Measurements from ENCODE around the gene ELOVL4.

The ELOVL4 gene

DNA sequence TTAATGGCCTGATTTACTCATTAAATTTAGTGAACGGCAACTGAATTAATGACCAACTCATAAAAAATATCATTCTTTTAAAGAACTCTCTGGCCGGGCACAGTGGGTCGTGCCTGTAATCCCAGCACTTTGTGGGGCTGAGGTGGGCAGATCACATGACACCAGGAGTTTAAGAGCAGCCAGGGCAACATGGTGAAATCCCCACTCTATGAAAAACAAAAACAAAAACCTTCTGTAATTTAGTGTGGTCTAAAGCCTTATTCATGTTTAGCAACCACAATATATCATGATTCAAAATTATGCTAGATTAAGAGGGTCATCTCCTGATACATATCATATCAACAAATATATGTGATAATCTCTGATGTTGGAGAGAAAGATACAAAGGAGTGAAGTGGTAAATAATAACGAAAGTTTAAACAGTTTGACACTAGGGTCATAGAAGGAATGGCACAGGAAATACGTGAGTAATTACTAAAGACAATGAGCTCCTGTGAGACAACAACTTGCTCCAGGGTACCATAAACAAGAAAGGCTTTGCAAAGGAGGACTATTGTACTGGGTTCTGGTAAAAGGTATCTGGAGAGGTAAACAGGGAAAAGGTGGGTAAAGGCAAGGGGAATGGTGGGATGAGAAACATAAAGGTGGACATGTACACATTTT lies 5.7 kb downstream of the ELOVL4 start:
- 58% methylated on average over 5 of the region's 5 CpGs for WGBS
- Histone ChIP-seq H3K79me1 (replicated peaks; ENCODE audit: low read length, poor library complexity, severe bottlenecking) (peaks cover 7% of the 10 kb centered on the region), H4K91ac (ENCODE audit: low read length) (no peak overlapping the region), H3K14ac (ENCODE audit: low read length in 2 of 2) (no peak overlapping the region), H4K8ac (ENCODE audit: low read length) (no peak overlapping the region), H3K27me3 (ENCODE audit: control insufficient read depth in 1 of 2, insufficient read depth in 1 of 2, low read length in 2 of 2) (no peaks in the 10 kb centered on the region), H3K4me2 (ENCODE audit: low read length, poor library complexity, severe bottlenecking) (no peak overlapping the region), H3K4ac (ENCODE audit: low read depth in 1 of 2, low read length in 2 of 2) (no peak overlapping the region), H2BK120ac (ENCODE audit: low read depth, low read length) (no peak overlapping the region), H3K23ac (ENCODE audit: low read length in 2 of 2) (no peak overlapping the region), H3K36me3 (ENCODE audit: control insufficient read depth in 1 of 2, insufficient read depth in 2 of 2, low read depth in 1 of 2, low read length in 2 of 2) (no peaks in the 10 kb centered on the region), H2AFZ (ENCODE audit: low read depth, low read length) (no peak overlapping the region), H2BK12ac (ENCODE audit: low read length in 2 of 2) (no peak overlapping the region), H2BK5ac (ENCODE audit: low read depth, low read length, poor library complexity, severe bottlenecking) (no peak overlapping the region), H3K27ac (ENCODE audit: low read length, poor library complexity, severe bottlenecking) (no peak overlapping the region), H3K9me3 (ENCODE audit: control insufficient read depth, low read length) (no peaks in the 10 kb centered on the region), H2AK5ac (ENCODE audit: low read length, severe bottlenecking) (no peak overlapping the region), H3K18ac (ENCODE audit: low read depth in 1 of 2, low read length in 2 of 2) (no peak overlapping the region), H3K9ac (ENCODE audit: low read length) (no peak overlapping the region), H2BK15ac (ENCODE audit: low read depth, poor library complexity, severe bottlenecking) (no peak overlapping the region), H3K4me3 (ENCODE audit: insufficient read depth in 1 of 2, low read depth in 1 of 2, low read length in 2 of 2) (no peak overlapping the region), H3K4me1 (ENCODE audit: control insufficient read depth, insufficient read depth, low read depth, low read length) (peaks cover 2% of the 10 kb centered on the region)
- DNase-seq, result peak; percentile 17

DNA sequence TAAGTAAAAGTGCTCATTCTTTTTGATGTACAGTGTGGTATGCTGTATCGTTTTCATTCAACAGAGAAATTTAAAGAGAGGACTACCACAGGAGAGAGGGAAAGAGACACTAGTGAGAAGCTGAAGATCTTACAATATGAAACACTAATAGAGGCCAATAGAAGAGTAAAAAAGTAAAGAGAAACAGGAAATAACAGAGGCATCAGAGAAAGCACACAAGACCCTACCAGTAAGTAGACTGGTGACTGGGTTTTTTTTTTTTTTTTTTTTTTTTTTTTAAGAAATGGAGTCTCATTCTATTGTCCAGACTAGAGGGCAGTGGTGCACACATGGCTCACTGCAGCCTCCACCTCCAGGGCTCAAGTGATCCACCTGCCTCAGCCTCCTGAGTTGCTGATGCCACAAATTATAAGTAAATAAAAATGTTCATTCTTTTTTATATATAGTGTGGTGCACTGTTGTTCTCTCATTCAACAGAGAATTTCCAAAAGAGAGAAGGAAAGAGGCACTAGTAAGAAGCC lies 18.8 kb downstream of the ELOVL4 start:
- WGBS, result 100% methylated on average over 1 of the region's 1 CpG
- Histone ChIP-seq H4K8ac (ENCODE audit: low read length) (no peak overlapping the region), H4K91ac (ENCODE audit: low read length) (no peak overlapping the region), H3K27ac (ENCODE audit: low read length, poor library complexity, severe bottlenecking) (no peak overlapping the region), H3K4ac (ENCODE audit: low read depth in 1 of 2, low read length in 2 of 2) (no peak overlapping the region), H2BK120ac (ENCODE audit: low read depth, low read length) (no peak overlapping the region), H3K27me3 (ENCODE audit: control insufficient read depth in 1 of 2, insufficient read depth in 1 of 2, low read length in 2 of 2) (no peaks in the 10 kb centered on the region), H2BK15ac (ENCODE audit: low read depth, poor library complexity, severe bottlenecking) (no peak overlapping the region), H3K9me3 (ENCODE audit: control insufficient read depth, low read length) (no peaks in the 10 kb centered on the region), H2AK5ac (ENCODE audit: low read length, severe bottlenecking) (no peak overlapping the region), H2BK5ac (ENCODE audit: low read depth, low read length, poor library complexity, severe bottlenecking) (no peak overlapping the region), H3K14ac (ENCODE audit: low read length in 2 of 2) (no peak overlapping the region), H2BK12ac (ENCODE audit: low read length in 2 of 2) (no peak overlapping the region), H3K4me1 (ENCODE audit: control insufficient read depth, insufficient read depth, low read depth, low read length) (no peaks in the 10 kb centered on the region), H3K4me2 (ENCODE audit: low read length, poor library complexity, severe bottlenecking) (no peak overlapping the region), H3K18ac (ENCODE audit: low read depth in 1 of 2, low read length in 2 of 2) (no peak overlapping the region), H3K36me3 (ENCODE audit: control insufficient read depth in 1 of 2, insufficient read depth in 2 of 2, low read depth in 1 of 2, low read length in 2 of 2) (no peaks in the 10 kb centered on the region), H3K79me1 (replicated peaks; ENCODE audit: low read length, poor library complexity, severe bottlenecking) (no peaks in the 10 kb centered on the region), H3K9ac (ENCODE audit: low read length) (no peak overlapping the region), H3K23ac (ENCODE audit: low read length in 2 of 2) (no peak overlapping the region), H3K4me3 (ENCODE audit: insufficient read depth in 1 of 2, low read depth in 1 of 2, low read length in 2 of 2) (no peak overlapping the region), H2AFZ (ENCODE audit: low read depth, low read length) (no peak overlapping the region)
- no peak for DNase-seq

DNA sequence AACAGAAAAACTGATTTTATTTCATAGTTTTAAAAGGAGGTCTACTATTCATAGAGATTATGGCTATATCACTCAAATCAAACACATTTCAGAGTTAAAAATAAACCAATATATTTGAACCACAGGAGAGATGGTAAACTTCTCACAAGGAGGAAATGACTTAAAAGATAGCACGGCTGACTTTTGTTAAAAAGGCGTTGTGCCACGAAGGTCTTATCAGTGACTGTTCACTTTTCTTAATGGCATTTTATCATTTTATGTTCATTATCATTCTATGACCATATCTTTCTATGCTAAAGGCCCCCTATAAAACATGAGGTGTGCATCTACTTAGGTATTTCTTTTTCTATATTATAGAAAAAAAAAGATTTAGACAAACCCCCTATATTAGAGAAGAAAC lies 19.6 kb downstream of the ELOVL4 start:
- no peak overlapping the region for H2BK15ac ChIP-seq (ENCODE audit: low read depth, poor library complexity, severe bottlenecking)
- no peak overlapping the region for H3K23ac ChIP-seq (ENCODE audit: low read length in 2 of 2)
- no peak overlapping the region for H2BK120ac ChIP-seq (ENCODE audit: low read depth, low read length)
- H3K27me3 ChIP-seq (ENCODE audit: control insufficient read depth in 1 of 2, insufficient read depth in 1 of 2, low read length in 2 of 2), result no peaks in the 10 kb centered on the region
- H3K79me1 ChIP-seq (replicated peaks; ENCODE audit: low read length, poor library complexity, severe bottlenecking), result no peaks in the 10 kb centered on the region
- H2AK5ac ChIP-seq (ENCODE audit: low read length, severe bottlenecking), result no peak overlapping the region
- no peak overlapping the region for H2BK5ac ChIP-seq (ENCODE audit: low read depth, low read length, poor library complexity, severe bottlenecking)
- DNase-seq, result no peak
- no peak overlapping the region for H3K4me2 ChIP-seq (ENCODE audit: low read length, poor library complexity, severe bottlenecking)
- H3K9ac ChIP-seq (ENCODE audit: low read length), result no peak overlapping the region
- no peak overlapping the region for H4K8ac ChIP-seq (ENCODE audit: low read length)
- no peaks in the 10 kb centered on the region for H3K36me3 ChIP-seq (ENCODE audit: control insufficient read depth in 1 of 2, insufficient read depth in 2 of 2, low read depth in 1 of 2, low read length in 2 of 2)
- no peaks in the 10 kb centered on the region for H3K4me1 ChIP-seq (ENCODE audit: control insufficient read depth, insufficient read depth, low read depth, low read length)
- H3K4ac ChIP-seq (ENCODE audit: low read depth in 1 of 2, low read length in 2 of 2), result no peak overlapping the region
- H3K14ac ChIP-seq (ENCODE audit: low read length in 2 of 2), result no peak overlapping the region
- H3K18ac ChIP-seq (ENCODE audit: low read depth in 1 of 2, low read length in 2 of 2), result no peak overlapping the region
- no peaks in the 10 kb centered on the region for H3K9me3 ChIP-seq (ENCODE audit: control insufficient read depth, low read length)
- no peak overlapping the region for H2AFZ ChIP-seq (ENCODE audit: low read depth, low read length)
- no peak overlapping the region for H2BK12ac ChIP-seq (ENCODE audit: low read length in 2 of 2)
- WGBS, result no CpG with 5 or more reads among the region's 3 CpGs
- no peak overlapping the region for H4K91ac ChIP-seq (ENCODE audit: low read length)
- H3K4me3 ChIP-seq (ENCODE audit: insufficient read depth in 1 of 2, low read depth in 1 of 2, low read length in 2 of 2), result no peak overlapping the region
- H3K27ac ChIP-seq (ENCODE audit: low read length, poor library complexity, severe bottlenecking), result no peak overlapping the region

DNA sequence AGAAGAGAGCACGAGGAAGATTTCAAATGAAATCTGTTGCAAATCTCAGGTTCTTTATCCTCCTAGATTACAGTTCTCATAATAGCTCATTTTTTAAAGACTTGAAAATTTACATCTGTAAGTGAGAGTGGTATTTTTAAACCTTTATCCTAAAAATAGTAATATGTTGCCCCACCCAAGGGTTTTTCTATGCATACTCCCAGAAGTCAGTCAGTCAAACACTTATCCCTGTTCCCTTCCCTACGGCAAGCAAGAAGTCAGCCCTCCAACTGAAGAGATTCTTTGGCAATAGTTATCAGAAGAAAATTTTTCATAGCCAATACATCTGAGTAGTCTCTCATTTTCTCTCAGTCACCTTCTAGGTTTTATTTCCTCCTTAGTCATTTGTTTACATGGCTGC lies 24.1 kb downstream of the ELOVL4 start:
- Histone ChIP-seq H3K36me3 (ENCODE audit: control insufficient read depth in 1 of 2, insufficient read depth in 2 of 2, low read depth in 1 of 2, low read length in 2 of 2) (peaks cover 0 to 17% of the 10 kb centered on the region in 2 experiments), H3K4me3 (ENCODE audit: insufficient read depth in 1 of 2, low read depth in 1 of 2, low read length in 2 of 2) (no peak overlapping the region), H3K23ac (ENCODE audit: low read length in 2 of 2) (no peak overlapping the region), H3K4me1 (ENCODE audit: control insufficient read depth, insufficient read depth, low read depth, low read length) (no peaks in the 10 kb centered on the region), H4K91ac (ENCODE audit: low read length) (no peak overlapping the region), H2BK12ac (ENCODE audit: low read length in 2 of 2) (no peak overlapping the region), H3K9me3 (ENCODE audit: control insufficient read depth, low read length) (no peaks in the 10 kb centered on the region), H3K14ac (ENCODE audit: low read length in 2 of 2) (no peak overlapping the region), H3K4me2 (ENCODE audit: low read length, poor library complexity, severe bottlenecking) (no peak overlapping the region), H3K4ac (ENCODE audit: low read depth in 1 of 2, low read length in 2 of 2) (no peak overlapping the region), H3K27ac (ENCODE audit: low read length, poor library complexity, severe bottlenecking) (no peak overlapping the region), H2AFZ (ENCODE audit: low read depth, low read length) (no peak overlapping the region), H2AK5ac (ENCODE audit: low read length, severe bottlenecking) (no peak overlapping the region), H4K8ac (ENCODE audit: low read length) (no peak overlapping the region), H3K27me3 (ENCODE audit: control insufficient read depth in 1 of 2, insufficient read depth in 1 of 2, low read length in 2 of 2) (no peaks in the 10 kb centered on the region), H3K9ac (ENCODE audit: low read length) (no peak overlapping the region), H2BK15ac (ENCODE audit: low read depth, poor library complexity, severe bottlenecking) (no peak overlapping the region), H2BK120ac (ENCODE audit: low read depth, low read length) (no peak overlapping the region), H2BK5ac (ENCODE audit: low read depth, low read length, poor library complexity, severe bottlenecking) (no peak overlapping the region), H3K18ac (ENCODE audit: low read depth in 1 of 2, low read length in 2 of 2) (no peak overlapping the region), H3K79me1 (replicated peaks; ENCODE audit: low read length, poor library complexity, severe bottlenecking) (no peaks in the 10 kb centered on the region)
- DNase-seq, result no peak
- WGBS, result 77% methylated on average over 1 of the region's 2 CpGs
